H1 (cell line): ENCODE measurements around the gene KRTAP9-2.
"Not testable (repeated sequence)": the region's sequence is repeated elsewhere in the genome, so short reads cannot be mapped to it uniquely, and the experiment has no call there.

Experiments used
- CEBPB ChIP-seq: IDR thresholded peaks from 2 replicates; pipeline ENCODE4 v1.6.1; 2012; ENCODE audit warnings: low read depth, low read length
- CHD2 ChIP-seq: IDR thresholded peaks from 2 replicates; pipeline ENCODE4 v1.6.1; 2012; ENCODE audit warnings: low read length, improper control_type of control experiment
- CTCF ChIP-seq, 3 experiments: IDR thresholded peaks; 1 replicate in 2 of 3; 2 replicates in 1 of 3; pipeline versions ENCODE4 v1.5.1 to v1.6.1; 2011; ENCODE audit warnings: low read length in 3 of 3, mild to moderate bottlenecking in 3 of 3, inconsistent platforms in 2 of 3, low read depth in 1 of 3, moderate library complexity in 1 of 3; ENCODE audit not compliant: insufficient read depth in 1 of 3; ENCODE audit errors: control extremely low read depth in 1 of 3
- EP300 ChIP-seq, 2 experiments: IDR thresholded peaks; 1 replicate in 1 of 2; 2 replicates in 1 of 2; pipeline ENCODE4 v1.6.1; 2011 to 2012; ENCODE audit warnings: low read depth in 2 of 2, low read length in 2 of 2, mild to moderate bottlenecking in 2 of 2, borderline replicate concordance in 1 of 2, inconsistent platforms in 1 of 2, moderate library complexity in 1 of 2
- NRF1 ChIP-seq: IDR thresholded peaks from 2 replicates; pipeline ENCODE4 v1.6.1; 2011; ENCODE audit warnings: mild to moderate bottlenecking, low read depth, low read length, improper control_type of control experiment
- RAD21 ChIP-seq, 2 experiments: IDR thresholded peaks in 1 of 2; conservative IDR thresholded peaks in 1 of 2; 2 replicates each; pipeline ENCODE4 v1.6.1; 2011; ENCODE audit warnings: low read depth in 2 of 2, low read length in 2 of 2, improper control_type of control experiment in 1 of 2, inconsistent platforms in 1 of 2, mild to moderate bottlenecking in 1 of 2, moderate library complexity in 1 of 2
- RFX5 ChIP-seq: IDR thresholded peaks from 2 replicates; pipeline ENCODE4 v1.6.1; 2011; ENCODE audit warnings: low read depth, low read length, improper control_type of control experiment, borderline replicate concordance
- SP4 ChIP-seq: IDR thresholded peaks from 2 replicates; pipeline ENCODE4 v1.6.1; 2012; ENCODE audit warnings: low read length, inconsistent platforms
- SRF ChIP-seq: IDR thresholded peaks from 2 replicates; pipeline ENCODE4 v1.6.1; 2011; ENCODE audit warnings: mild to moderate bottlenecking, low read depth, low read length, moderate library complexity
- SUZ12 ChIP-seq: fragments of 200-600 bp; sonication (generic); IDR thresholded peaks from 2 replicates; pipeline ENCODE4 v1.6.1; 2012; ENCODE audit warnings: mild to moderate bottlenecking, inconsistent platforms, low read length, moderate library complexity, mixed read lengths
- TAF1 ChIP-seq: IDR thresholded peaks from 2 replicates; pipeline ENCODE4 v1.6.1; 2011; ENCODE audit warnings: mild to moderate bottlenecking, low read depth, low read length
- USF2 ChIP-seq: IDR thresholded peaks from 2 replicates; pipeline ENCODE4 v1.6.1; 2011; ENCODE audit warnings: low read length, improper control_type of control experiment
- YY1 ChIP-seq: IDR thresholded peaks from 2 replicates; pipeline ENCODE4 v1.6.1; 2011; ENCODE audit warnings: low read depth, mild to moderate bottlenecking, low read length
- ZNF274 ChIP-seq: IDR thresholded peaks from 2 replicates; pipeline ENCODE4 v1.7.0; 2012; ENCODE audit warnings: low read length, borderline replicate concordance; ENCODE audit errors: extremely low read depth

- TF ChIP-seq YY1; CHD2; SUZ12; TAF1; SP4; RFX5; CTCF (IDR thresholded peaks at IDR 0.05; ENCODE audit: control extremely low read depth in 1 of 3, insufficient read depth in 1 of 3, low read depth in 1 of 3, low read length in 3 of 3); NRF1; USF2; SRF; EP300 (IDR thresholded peaks at IDR 0.05; ENCODE audit: borderline replicate concordance in 1 of 2, low read depth in 2 of 2, low read length in 2 of 2); CEBPB; RAD21 (IDR thresholded peaks at IDR 0.05 in 1 of 2, conservative IDR thresholded peaks at IDR 0.05 in 1 of 2; ENCODE audit: low read depth in 2 of 2, low read length in 2 of 2); ZNF274: not testable (repeated sequence)
Observed at GRCh38 chr17:41232399-41233105, 6.1 kb downstream of the KRTAP9-2 start, which contains the start of gene KRTAP9-3.
